Fibroblast of skin of right biceps (primary cell): Measurements from ENCODE around the gene PLPP7.
"Not testable (repeated sequence)": the region's sequence is repeated elsewhere in the genome, so short reads cannot be mapped to it uniquely, and the experiment has no call there.

Source experiments
- DNase-seq: peaks from one replicate; pipeline ENCODE4 v3.0.0-alpha.2; 2013

The PLPP7 gene

GRCh38 chr9:131289301-131290035 is at the start of gene PLPP7:
PLPP7 (plus strand) TSS chr9:131289723; CDS start chr9:131289998, 275 bp downstream.
- DNase-seq, result peak; percentile 38

DNA sequence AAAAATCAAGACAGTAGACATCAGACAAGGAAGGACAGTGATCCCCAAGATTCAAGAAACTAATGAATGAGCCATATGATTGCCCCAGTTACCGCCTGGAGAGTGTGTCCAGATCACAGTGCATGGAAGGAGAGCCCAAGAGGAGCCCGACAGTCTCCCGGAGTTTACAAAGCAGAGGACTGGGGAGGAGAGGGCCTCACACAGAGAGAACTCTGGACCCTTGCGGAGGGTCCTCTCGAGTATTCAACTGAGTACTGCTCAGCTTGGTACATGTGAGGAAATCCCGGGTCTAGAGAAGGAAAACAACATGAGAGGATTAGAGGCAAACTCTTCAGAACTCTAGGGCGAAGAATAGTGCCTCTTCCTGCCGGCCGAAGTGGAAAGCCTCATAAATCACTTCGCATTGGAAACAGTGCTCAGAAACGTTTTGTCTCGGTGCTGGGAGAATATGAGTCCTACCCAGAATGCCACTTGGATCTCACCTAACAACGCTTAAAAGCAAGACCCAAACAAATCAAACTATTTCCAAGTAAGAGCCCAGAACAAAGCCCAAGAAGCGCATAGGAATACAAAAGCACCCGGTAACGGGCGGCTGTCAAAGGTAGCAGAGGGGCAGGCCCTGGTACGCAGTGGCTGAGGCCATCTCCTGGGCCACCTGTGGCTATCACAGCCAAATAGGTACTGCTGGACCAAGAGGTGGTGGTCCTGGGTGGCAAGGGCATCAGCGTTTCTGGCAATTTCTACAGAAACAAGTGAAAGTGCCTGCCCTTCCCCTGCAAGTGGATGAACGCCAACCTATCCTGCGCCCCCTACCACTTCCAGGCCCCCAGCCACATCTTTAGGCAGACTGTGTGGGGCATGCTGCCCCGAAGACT is 49.2 kb upstream of the PLPP7 start:
- DNase-seq, result no peak

GRCh38 chr9:131244331-131244730 is 45.2 kb upstream of the PLPP7 start:
- DNase-seq, result not testable (repeated sequence)

DNA sequence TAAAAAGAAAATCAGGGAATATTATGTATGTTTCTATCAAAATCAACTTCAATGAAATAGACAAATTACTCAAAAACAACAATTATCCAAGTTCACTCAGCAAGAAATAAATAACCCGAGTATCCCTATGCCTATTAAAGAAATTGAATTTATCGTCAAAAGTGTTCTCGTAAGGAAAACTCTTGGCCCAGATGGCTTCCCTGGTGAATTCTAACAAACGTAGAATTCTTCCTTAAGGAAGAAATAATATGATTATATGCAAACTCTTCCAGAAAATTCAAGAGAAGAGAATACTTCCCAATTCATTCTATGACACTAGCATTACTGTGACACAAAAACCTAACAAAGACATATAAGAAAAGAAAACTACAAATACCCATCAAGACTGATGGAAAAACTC is 42.9 kb upstream of the PLPP7 start:
- DNase-seq, result no peak

DNA sequence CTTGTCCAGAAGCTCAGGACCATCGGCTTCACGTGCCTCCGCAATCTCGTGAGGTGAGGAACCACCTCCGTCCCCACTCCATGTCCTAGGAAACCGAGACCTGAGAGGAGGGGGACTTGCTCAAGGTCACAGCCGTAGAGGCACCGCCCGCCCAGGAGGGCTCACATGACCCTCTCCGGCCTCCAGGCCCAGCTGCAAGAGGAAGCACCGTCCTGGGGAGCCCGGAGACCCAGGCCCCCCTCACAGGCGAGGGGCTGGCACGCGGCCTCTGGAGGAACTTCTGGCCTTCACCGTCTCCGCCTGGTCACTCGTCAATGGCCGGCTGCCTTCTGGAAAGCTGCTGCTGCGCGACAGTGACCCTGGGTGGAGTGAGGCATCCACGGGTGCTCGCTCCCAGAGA is 37.4 kb upstream of the PLPP7 start:
- no peak for DNase-seq

- peak; percentile 71 for DNase-seq
These were observed 35.5 kb upstream of the PLPP7 start for GRCh38 chr9:131253891-131254491.

DNA sequence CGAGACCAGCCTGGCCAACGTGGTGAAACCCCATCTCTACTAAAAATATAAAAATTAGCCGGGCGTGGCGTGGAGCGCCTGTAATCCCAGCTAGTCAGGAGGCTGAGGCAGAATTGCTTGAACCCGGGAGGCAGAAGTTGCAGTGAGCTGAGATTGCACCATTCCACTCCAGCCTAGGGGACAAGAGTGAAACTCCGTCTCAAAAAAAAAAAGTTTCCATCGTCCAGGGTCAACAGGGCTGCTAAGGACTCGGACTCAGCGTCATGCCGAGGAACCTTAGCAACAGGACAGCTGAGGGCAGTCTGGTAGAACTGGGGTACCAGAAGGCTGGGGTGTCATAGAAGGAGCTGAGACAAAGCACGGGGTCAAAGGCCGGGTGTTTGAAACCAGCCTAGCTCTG is 34.9 kb upstream of the PLPP7 start:
- DNase-seq, result no peak

GRCh38 chr9:131255676-131256197 is 33.8 kb upstream of the PLPP7 start:
- DNase-seq, result no peak

GRCh38 chr9:131257266-131258025 is 32.1 kb upstream of the PLPP7 start:
- no peak for DNase-seq

GRCh38 chr9:131258186-131258585 is 31.3 kb upstream of the PLPP7 start:
- no peak for DNase-seq

GRCh38 chr9:131258698-131259431 is 30.7 kb upstream of the PLPP7 start:
- no peak for DNase-seq

DNA sequence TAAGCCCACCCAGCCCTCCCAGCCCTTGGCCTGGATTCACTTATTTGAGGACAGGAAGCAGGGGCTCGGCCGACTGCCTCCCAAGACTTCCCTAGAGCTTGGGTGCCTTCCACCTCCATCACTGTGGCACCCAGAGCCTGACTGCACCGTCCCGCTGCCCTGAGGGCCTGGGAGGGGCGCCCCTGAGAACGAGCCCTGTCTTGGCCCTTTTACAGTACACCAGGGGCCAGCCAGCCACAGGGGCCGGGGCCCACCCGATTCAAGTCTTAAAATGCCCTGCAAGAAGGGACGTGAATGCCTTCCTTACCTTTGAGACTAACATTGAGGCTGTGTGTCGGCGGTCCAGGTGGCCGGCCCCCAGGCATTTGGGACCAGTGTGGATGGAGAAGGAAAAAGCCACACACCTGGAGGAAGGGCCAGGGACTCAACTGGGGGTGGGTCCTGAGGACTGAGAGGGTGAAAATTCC is 30.1 kb upstream of the PLPP7 start:
- DNase-seq, result no peak

DNA sequence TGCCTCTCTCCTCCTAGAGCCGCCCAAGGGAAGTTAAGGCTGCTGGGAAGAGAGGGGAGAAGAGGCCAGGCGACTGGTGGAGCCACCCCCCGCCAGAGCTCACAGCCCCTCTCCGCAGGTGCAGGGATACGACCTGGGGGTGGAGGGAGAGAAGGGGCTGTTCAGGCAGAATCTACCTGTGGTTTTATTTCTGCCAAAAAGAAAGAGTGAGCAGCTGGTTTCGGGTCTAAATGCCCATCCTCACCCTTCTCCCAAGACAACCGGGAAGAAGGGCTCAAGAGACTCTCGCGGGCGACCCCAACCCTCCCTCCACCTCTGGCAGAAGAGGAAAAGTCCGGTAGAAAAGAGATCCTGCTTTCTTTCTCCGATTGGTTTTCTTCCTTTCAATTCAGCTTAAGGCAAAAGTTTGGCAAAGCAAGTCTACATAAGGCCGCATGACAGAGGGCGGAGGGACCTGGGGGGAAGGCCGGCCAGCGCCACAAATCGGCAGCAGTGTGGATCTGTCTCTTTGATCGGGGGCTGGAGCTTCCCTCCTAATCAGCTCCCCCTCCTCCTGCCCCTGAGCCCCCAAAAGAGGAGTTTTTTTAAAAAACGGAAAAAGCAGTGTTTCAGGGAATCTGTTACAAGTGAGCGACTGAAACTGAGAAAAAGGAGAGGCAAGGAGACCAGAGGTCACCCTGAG is 29.5 kb upstream of the PLPP7 start:
- DNase-seq, result no peak

- DNase-seq, result no peak
These were observed 28.6 kb upstream of the PLPP7 start for GRCh38 chr9:131260751-131261452.

DNA sequence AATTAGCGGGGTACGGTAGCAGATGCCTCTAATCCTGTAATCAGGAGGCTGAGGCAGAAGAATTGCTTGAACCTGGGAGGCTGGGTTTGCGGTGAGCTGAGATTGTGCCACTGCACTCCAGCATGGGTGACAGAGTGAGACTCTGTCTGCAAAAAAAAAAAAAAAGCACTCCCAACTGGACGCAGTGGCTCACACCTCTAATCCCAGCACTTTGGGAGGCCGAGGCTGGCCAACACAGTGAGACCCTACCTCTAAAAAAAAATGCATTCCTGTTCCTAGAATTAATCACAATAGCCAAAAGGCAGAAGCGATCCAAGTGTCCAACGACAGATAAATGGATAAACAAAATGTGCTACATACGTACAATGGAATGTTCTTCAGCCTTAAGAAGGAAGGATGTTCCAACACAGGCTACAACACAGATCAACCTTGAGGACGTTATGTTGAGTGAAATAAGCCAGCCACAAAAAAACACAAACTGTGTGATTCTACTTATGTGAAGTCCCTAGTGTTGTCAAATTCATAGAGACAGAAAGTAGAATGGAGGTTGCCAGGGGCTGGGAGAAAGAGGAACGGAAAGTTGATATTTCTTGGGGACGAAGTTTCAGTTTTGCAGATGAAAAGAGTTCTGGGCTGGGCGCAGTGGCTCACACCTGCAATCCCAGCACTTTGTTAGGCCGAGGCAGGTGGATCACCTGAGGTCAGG is 27.0 kb upstream of the PLPP7 start:
- no peak for DNase-seq

DNA sequence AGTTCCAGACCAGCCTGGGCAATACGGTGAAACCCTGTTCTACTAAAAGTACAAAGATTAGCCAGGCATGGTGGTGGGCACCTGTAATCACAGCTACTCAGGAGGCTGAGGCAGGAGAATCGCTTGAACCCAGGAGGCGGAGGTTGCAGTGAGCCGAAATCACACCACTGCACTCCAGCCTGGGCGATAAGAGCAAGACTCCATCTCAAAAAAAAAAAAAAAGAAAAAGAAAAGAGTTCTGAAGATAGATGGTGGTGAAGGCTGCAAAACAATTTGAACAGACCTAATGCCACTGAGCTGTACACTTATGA is 26.5 kb upstream of the PLPP7 start:
- DNase-seq, result not testable (repeated sequence)

DNA sequence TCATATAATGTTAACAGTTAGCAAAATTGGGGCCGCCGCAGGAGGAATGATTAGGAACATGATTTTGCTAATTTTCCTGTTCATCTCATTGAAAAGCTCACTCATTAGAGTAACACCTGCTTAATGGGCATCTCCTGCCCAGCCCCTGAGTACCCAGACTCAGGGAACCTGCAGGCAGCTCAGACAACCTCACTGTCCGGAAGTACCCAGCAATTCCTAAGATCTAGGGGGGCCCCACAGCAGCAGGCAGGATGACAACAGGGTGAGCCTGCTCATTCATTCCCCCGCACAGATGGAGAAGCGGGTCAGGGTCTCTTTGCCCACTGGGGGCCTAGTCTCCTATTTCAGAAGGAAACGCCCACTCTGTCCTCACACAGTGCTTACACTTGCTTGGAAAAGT is 25.8 kb upstream of the PLPP7 start:
- DNase-seq, result no peak

- DNase-seq, result no peak
These were observed 25.3 kb upstream of the PLPP7 start for GRCh38 chr9:131264231-131264630.

GRCh38 chr9:131266266-131267229 is 23.0 kb upstream of the PLPP7 start:
- peak; percentile 32 for DNase-seq
